Parathyroid adenoma (tissue), 2 donors: ENCODE results near the gene HSP90AB1.

ENCODE experiments used
- H2AFZ ChIP-seq: fragments of 300-600 bp; sonication (generic); one replicate; pipeline ENCODE4 v1.7.0; 2017; ENCODE audit warnings: antibody characterized with exemption, mild to moderate bottlenecking
- H3K27ac ChIP-seq: fragments of 300-600 bp; sonication (generic); one replicate; pipeline ENCODE4 v1.7.0; 2017
- H3K27me3 ChIP-seq: fragments of 300-600 bp; sonication (generic); one replicate; pipeline ENCODE4 v1.7.0; 2017; ENCODE audit warnings: low read length; ENCODE audit not compliant: control insufficient read depth, insufficient read depth
- H3K36me3 ChIP-seq: fragments of 300-600 bp; sonication (generic); one replicate; pipeline ENCODE4 v1.7.0; 2017; ENCODE audit warnings: low read length; ENCODE audit not compliant: control insufficient read depth, insufficient read depth
- H3K4me1 ChIP-seq: fragments of 300-600 bp; sonication (generic); one replicate; pipeline ENCODE4 v1.7.0; 2017; ENCODE audit warnings: control low read depth
- H3K4me2 ChIP-seq: fragments of 300-600 bp; sonication (generic); one replicate; pipeline ENCODE4 v1.7.0; 2017; ENCODE audit warnings: low read length
- H3K4me3 ChIP-seq: fragments of 300-600 bp; sonication (generic); one replicate; pipeline ENCODE4 v1.7.0; 2017; ENCODE audit warnings: low read depth, low read length
- H3K79me2 ChIP-seq: fragments of 300-600 bp; sonication (generic); one replicate; pipeline ENCODE4 v1.7.0; 2017; ENCODE audit warnings: control low read depth
- H3K9ac ChIP-seq: fragments of 300-600 bp; sonication (generic); one replicate; pipeline ENCODE4 v1.7.0; 2017; ENCODE audit warnings: mild to moderate bottlenecking
- H3K9me3 ChIP-seq: fragments of 300-600 bp; sonication (generic); one replicate; pipeline ENCODE4 v1.7.0; 2017; ENCODE audit warnings: low read length; ENCODE audit not compliant: control insufficient read depth
- CTCF ChIP-seq: fragments of 300-600 bp; sonication (generic); IDR thresholded peaks from one replicate; pipeline ENCODE4 v1.7.0; 2017; ENCODE audit warnings: antibody characterized with exemption, mild to moderate bottlenecking
- donor health status: primary hyperparathyroidism.

Gene HSP90AB1

GRCh38 chr6:44246663-44247337 is at the start of gene HSP90AB1:
Gene HSP90AB1, plus strand, starts transcription at chr6:44247101. Its CDS starts 1,529 bp downstream, at chr6:44248630.
- no peaks in the 10 kb centered on the region for H3K27me3 ChIP-seq
- H3K9ac ChIP-seq = peak within 1 kb of the TSS; percentile 99
- H3K79me2 ChIP-seq = peaks cover 15% of the 10 kb centered on the region
- peak within 1 kb of the TSS; percentile 99 for H3K4me3 ChIP-seq
- TF ChIP-seq CTCF = no peak
- peaks cover 8% of the 10 kb centered on the region for H3K4me1 ChIP-seq
- H3K27ac ChIP-seq = peak within 1 kb of the TSS; percentile 100
- H3K4me2 ChIP-seq = peak within 1 kb of the TSS; percentile 94
- H3K9me3 ChIP-seq = no peaks in the 10 kb centered on the region
- H2AFZ ChIP-seq = peak within 1 kb of the TSS; percentile 97
- H3K36me3 ChIP-seq = no peaks in the 10 kb centered on the region

GRCh38 chr6:44198684-44199083 is 48.2 kb upstream of the HSP90AB1 start:
- no peak overlapping the region for H3K4me2 ChIP-seq
- H3K36me3 ChIP-seq = no peaks in the 10 kb centered on the region
- no peak for TF ChIP-seq CTCF
- H3K4me1 ChIP-seq = no peaks in the 10 kb centered on the region
- H3K9me3 ChIP-seq = no peaks in the 10 kb centered on the region
- H2AFZ ChIP-seq = no peak overlapping the region
- H3K27me3 ChIP-seq = no peaks in the 10 kb centered on the region
- no peaks in the 10 kb centered on the region for H3K79me2 ChIP-seq
- H3K27ac ChIP-seq = no peak overlapping the region
- H3K4me3 ChIP-seq = no peak overlapping the region
- H3K9ac ChIP-seq = no peak overlapping the region

GRCh38 chr6:44199883-44200282 is 47.0 kb upstream of the HSP90AB1 start:
- no peaks in the 10 kb centered on the region for H3K79me2 ChIP-seq
- H3K4me3 ChIP-seq = no peak overlapping the region
- H3K27me3 ChIP-seq = no peaks in the 10 kb centered on the region
- H3K36me3 ChIP-seq = no peaks in the 10 kb centered on the region
- no peak for TF ChIP-seq CTCF
- H3K9me3 ChIP-seq = no peaks in the 10 kb centered on the region
- H3K4me1 ChIP-seq = no peaks in the 10 kb centered on the region
- H2AFZ ChIP-seq = no peak overlapping the region
- H3K9ac ChIP-seq = no peak overlapping the region
- no peak overlapping the region for H3K27ac ChIP-seq
- no peak overlapping the region for H3K4me2 ChIP-seq

GRCh38 chr6:44201200-44201599 is 45.7 kb upstream of the HSP90AB1 start:
- Histone ChIP-seq H3K9ac (no peak overlapping the region), H3K79me2 (no peaks in the 10 kb centered on the region), H3K27ac (no peak overlapping the region)

More at GRCh38 chr6:44201200-44201599, 45.7 kb upstream of the HSP90AB1 start:
- no peaks in the 10 kb centered on the region for H3K27me3 ChIP-seq
- H3K4me1 ChIP-seq = no peaks in the 10 kb centered on the region
- no peak overlapping the region for H3K4me3 ChIP-seq
- no peaks in the 10 kb centered on the region for H3K9me3 ChIP-seq
- TF ChIP-seq CTCF = no peak
- no peak overlapping the region for H3K4me2 ChIP-seq
- H3K36me3 ChIP-seq = no peaks in the 10 kb centered on the region
- no peak overlapping the region for H2AFZ ChIP-seq
